Measurements from ENCODE around the gene PNKD.

The PNKD gene

DNA sequence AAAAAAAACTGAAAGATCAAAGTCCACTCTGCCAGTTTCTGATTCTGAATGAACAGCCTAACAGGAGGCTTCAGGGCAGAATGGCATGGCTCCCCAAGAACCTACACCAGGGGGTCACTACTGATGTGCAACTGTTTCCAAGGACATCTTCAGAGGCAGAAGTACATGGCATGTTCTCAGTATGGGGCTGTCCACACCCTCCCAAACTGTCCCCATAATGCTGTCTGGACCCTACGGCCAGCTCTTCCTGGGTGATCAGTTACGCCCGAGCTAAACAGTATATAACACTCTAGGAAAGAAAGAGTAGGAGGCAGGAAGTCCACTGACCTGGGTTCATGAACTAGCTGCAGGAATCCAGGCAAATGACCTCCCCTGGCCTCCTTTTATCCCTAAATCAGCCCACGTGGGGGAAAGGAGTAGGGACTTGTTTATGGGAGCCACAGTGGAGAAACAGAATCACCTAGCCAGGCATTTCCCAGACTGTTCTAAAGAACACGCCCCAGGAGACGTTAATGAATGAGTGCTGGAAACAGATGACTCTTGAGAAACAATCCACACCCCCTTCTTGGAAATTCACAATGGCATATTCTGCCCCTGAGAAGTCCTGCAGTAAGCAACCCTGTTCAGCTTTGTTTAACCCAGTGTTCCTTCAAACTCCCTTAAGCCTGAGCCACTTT is 19.5 kb downstream of the PNKD start:
- TF ChIP-seq, protein P1, sequence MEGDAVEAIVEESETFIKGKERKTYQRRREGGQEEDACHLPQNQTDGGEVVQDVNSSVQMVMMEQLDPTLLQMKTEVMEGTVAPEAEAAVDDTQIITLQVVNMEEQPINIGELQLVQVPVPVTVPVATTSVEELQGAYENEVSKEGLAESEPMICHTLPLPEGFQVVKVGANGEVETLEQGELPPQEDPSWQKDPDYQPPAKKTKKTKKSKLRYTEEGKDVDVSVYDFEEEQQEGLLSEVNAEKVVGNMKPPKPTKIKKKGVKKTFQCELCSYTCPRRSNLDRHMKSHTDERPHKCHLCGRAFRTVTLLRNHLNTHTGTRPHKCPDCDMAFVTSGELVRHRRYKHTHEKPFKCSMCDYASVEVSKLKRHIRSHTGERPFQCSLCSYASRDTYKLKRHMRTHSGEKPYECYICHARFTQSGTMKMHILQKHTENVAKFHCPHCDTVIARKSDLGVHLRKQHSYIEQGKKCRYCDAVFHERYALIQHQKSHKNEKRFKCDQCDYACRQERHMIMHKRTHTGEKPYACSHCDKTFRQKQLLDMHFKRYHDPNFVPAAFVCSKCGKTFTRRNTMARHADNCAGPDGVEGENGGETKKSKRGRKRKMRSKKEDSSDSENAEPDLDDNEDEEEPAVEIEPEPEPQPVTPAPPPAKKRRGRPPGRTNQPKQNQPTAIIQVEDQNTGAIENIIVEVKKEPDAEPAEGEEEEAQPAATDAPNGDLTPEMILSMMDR (IDR thresholded peaks at IDR 0.05; ENCODE audit: control insufficient read depth, insufficient read depth, low read depth, low read length, missing control alignments): no peak
- no peak for DNase-seq (ENCODE audit: low read depth)
- peak overlapping the region; percentile 67 for H3K4me3 ChIP-seq (ENCODE audit: control insufficient read depth, low read depth, low read length)

DNA sequence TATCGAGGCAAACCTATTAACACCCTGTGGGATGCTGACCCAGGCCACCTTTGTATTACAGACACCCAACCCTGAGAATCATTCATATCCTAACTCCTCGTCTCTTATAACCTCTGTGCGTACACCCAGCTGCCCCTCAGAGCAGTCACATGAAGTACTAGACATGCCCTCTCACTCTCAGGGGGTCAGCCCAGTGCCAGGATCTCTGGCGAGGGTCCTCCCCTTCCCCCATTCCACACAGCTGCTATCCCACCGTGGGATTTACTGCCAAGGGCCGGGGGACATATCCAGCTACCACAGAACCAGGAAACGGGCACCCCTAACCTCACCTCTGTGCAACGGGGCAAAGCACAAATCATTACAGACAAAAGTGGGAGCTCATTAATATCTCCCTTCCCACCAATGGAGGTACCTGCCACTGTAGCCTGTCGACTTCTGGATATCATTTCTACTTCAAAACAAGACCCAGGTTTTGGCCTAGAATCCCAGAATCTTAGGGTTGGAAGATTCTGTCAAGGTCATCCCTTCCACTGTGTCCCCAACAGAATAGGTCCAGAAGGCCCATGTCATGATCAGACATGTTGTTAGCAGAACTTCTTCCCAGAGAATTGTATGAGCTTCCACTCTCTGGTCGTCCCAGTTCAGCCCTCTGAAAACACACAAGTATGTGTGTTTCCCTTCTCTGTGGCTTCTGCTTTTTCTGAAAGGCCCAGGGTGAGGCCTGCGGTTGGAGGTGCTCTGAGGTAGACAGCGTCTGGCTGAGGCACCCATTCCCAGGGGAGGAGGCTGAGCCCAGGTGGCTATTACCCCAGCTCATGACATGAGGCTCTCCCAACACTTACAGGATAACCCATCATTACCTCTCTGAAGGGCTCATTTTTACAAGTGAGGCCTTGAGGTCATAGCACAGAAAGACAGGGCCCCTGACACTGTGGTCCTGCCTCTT is 20.3 kb downstream of the PNKD start:
- peak overlapping the region; percentile 67 for H3K4me3 ChIP-seq (ENCODE audit: control insufficient read depth, low read depth, low read length)
- TF ChIP-seq, protein P1 (IDR thresholded peaks at IDR 0.05; ENCODE audit: control insufficient read depth, insufficient read depth, low read depth, low read length, missing control alignments): no peak
- no peak for DNase-seq (ENCODE audit: low read depth)

DNA sequence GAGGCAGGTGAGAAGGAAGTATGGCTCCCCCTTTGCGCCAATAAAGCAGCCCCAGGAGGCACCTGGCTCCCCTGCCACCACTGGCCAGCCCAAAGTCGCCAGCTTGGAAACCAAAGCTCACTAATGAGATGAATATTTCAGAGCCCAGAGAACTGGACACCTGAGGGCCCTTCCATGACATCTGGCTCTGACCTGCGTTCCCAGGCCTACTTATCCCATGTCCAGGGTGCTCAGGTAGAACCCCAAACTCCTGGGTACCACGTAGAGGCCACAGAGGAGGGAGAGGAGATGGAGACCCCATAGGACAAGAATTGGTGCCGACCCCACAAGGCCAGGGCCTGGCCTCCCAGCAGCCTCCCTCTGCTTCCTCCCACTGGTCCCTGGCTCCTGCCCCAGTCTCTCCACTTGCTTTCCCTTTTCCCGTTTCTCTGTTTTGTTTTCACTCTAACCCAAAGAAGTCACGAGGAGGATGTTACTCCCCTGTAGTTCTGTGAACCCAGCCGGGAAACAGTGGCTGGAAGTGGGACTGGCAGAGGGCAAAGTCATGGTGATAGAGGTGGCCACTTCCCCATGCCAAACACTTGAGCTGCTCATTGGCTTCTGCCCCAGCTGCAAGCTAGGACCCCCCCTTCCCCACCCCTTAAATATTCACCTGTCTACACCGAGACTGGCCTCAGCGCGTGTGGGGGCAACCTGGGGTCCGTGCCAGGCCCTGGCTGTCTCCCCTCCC is 21.2 kb downstream of the PNKD start:
- peak overlapping the region; percentile 67 for H3K4me3 ChIP-seq (ENCODE audit: control insufficient read depth, low read depth, low read length)
- no peak for DNase-seq (ENCODE audit: low read depth)
- TF ChIP-seq, protein P1 (IDR thresholded peaks at IDR 0.05; ENCODE audit: control insufficient read depth, insufficient read depth, low read depth, low read length, missing control alignments): no peak

DNA sequence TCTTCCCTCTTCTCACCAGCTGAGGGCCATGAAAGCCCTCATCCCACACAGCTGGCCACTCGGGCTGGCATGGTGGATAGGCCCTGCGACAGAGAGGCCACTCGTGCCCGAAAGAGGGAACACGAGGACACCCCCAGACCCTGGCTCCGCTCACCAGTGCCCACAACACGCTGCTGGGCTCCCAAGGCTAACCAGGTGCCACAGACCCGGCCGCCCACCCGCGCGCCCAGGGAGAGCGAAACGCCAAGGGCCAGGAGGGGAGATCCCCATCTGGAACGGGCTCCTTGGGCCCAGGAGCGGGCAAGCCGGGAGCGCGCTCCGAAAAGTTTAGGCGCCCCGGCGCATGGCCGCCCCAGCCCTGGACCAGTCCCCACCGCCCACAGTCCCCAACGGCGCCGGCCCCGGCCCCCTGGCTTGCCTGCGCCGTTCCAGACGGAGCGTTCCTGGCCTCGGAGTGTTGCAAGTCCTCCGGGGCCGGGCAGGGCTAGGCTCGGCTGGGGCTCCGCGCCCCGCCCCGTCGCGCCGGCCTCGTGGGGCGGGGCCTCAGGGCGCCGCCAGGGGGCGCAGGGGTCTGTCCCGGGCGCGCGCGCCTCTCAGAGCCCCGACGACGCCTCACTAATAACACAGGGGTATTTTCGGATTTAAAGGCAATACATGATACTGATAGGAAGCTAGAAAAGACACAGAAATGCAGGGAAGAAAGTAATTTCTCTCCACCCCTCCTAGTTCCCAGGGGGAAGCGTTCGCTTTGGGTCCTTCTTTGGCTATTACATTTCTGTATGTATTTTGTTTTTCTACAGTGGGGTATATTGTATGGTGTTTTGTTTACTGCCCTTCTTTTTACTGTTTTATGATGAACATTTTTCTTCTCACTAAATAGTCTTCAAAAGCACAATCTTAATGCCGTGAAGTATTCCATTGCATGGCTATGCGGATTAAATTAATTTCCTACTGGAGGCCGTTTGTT is 22.0 kb downstream of the PNKD start, which contains the start of gene TMBIM1:
TMBIM1 (minus strand) TSS at position 456 of the 967 bp plus-strand sequence. CDS start 10,362 bp downstream, outside the sequence.
- peak within 1 kb of the TSS; percentile 67 for H3K4me3 ChIP-seq (ENCODE audit: control insufficient read depth, low read depth, low read length)
- TF ChIP-seq, protein P1 (IDR thresholded peaks at IDR 0.05; ENCODE audit: control insufficient read depth, insufficient read depth, low read depth, low read length, missing control alignments): peak; percentile 53
- no peak for DNase-seq (ENCODE audit: low read depth)

DNA sequence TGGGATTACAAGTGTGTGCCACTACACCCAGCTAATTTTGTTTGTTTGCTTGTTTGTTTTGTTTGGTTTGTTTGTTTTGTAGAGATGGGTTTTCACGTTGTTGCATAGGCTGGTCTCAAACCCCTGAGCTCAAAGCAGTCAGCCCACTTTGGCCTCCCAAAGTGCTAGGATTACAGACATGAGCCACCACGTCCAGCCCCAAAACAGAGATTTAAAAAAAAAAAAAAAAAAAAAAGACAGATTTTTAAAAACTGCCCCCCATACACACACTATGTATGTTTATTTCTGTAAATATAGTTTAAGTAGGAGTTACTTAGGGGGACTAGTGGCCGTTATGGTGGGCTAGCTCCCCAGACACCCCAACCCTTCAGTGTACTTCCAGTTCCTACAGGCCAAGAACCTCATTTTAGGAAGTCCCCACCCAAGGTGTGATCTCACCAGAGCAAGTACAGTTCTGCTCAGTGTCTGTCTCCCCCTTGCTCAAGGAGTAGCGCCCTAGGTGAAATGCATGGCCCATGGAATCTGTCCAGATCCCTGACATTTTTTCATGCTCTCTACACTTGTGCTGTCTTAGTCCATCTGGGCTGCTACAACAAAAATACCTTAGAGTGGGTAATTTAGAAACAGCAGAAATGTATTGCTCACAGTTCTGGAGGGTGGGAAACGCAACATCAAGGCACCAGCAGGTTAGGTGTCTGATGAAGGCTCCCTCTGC is 23.6 kb downstream of the PNKD start:
- TF ChIP-seq, protein P1 (IDR thresholded peaks at IDR 0.05; ENCODE audit: control insufficient read depth, insufficient read depth, low read depth, low read length, missing control alignments): no peak
- H3K4me3 ChIP-seq (ENCODE audit: control insufficient read depth, low read depth, low read length): no peak overlapping the region

More for the DNA sequence above, 23.6 kb downstream of the PNKD start:
- DNase-seq (ENCODE audit: low read depth): no peak
